NB4 (cell line): Measurements from ENCODE around the gene OR5B12.

ENCODE experiments used
- DNase-seq: peaks from one replicate; pipeline ENCODE4 v3.0.0; 2010; ENCODE audit warnings: low read depth
- H3K4me3 ChIP-seq: one replicate; pipeline ENCODE4 v1.5.1; 2011; ENCODE audit warnings: mild to moderate bottlenecking, low read depth, low read length, moderate library complexity
- MYC ChIP-seq: IDR thresholded peaks from 2 replicates; pipeline ENCODE4 v1.6.1; 2011; ENCODE audit warnings: low read depth, low read length
- POLR2A ChIP-seq: IDR thresholded peaks from 2 replicates; pipeline ENCODE4 v1.6.1; 2011; ENCODE audit warnings: mild to moderate bottlenecking; ENCODE audit not compliant: insufficient read length; ENCODE audit errors: extremely low read depth
- TF ChIP-seq, protein P1 (sequence below): IDR thresholded peaks from one replicate; pipeline ENCODE4 v1.5.1; 2012; ENCODE audit warnings: low read depth, low read length
- TF ChIP-seq, protein P2 (sequence below): IDR thresholded peaks from 2 replicates; pipeline ENCODE4 v1.6.1; 2011; ENCODE audit warnings: low read depth, low read length

Gene OR5B12

DNA sequence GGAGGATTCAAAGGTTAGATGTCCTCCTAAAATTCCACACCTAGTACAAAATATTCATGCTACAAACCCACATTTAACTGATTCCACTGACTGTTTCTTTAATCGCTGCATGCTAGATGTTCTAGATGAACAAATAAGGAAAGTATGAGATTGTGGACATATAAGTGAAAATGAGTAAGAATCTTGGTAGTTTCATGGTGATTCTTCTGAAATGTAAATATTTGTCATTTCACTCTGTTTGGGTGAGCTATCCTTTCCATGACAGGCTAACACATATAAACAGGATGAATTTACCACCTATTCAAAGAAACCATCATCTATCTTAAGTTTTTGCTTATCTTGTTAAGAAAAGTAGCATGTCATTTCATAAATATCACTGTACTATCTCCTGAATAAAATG is 50.2 kb downstream of the OR5B12 start:
- DNase-seq: no peak
- H3K4me3 ChIP-seq: no peak overlapping the region
- TF ChIP-seq POLR2A (no peak), MYC (no peak)
- TF ChIP-seq, protein P1, sequence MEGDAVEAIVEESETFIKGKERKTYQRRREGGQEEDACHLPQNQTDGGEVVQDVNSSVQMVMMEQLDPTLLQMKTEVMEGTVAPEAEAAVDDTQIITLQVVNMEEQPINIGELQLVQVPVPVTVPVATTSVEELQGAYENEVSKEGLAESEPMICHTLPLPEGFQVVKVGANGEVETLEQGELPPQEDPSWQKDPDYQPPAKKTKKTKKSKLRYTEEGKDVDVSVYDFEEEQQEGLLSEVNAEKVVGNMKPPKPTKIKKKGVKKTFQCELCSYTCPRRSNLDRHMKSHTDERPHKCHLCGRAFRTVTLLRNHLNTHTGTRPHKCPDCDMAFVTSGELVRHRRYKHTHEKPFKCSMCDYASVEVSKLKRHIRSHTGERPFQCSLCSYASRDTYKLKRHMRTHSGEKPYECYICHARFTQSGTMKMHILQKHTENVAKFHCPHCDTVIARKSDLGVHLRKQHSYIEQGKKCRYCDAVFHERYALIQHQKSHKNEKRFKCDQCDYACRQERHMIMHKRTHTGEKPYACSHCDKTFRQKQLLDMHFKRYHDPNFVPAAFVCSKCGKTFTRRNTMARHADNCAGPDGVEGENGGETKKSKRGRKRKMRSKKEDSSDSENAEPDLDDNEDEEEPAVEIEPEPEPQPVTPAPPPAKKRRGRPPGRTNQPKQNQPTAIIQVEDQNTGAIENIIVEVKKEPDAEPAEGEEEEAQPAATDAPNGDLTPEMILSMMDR: no peak
- TF ChIP-seq, protein P2, sequence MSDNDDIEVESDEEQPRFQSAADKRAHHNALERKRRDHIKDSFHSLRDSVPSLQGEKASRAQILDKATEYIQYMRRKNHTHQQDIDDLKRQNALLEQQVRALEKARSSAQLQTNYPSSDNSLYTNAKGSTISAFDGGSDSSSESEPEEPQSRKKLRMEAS: no peak

DNA sequence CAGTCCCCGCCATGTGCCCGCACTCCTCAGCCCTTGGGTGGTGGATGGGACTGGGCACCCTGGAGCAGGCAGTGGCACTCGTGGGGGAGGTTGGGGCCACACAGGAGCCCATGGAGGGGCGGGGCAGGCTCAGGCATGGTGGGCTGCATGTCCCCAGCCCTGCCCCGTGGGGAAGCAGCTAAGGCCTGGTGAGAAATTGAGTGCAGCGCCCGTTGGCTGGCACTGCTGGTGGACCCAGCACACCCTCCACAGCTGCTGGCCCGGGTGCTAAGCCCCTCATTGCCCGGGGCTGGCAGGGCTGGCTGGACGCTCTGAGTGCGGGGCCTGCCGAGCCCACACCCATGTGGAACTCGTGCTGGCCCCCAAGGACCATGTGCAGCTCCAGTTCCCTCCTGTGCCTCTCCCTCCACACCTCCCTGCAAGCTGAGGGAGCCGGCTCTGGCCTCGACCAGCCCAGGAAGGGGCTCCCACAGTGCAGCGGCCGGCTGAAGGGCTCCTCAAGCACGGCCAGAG is 51.4 kb downstream of the OR5B12 start:
- no peak for DNase-seq
- no peak overlapping the region for H3K4me3 ChIP-seq
- TF ChIP-seq MYC (no peak), POLR2A (no peak)
- TF ChIP-seq, protein P1: no peak
- TF ChIP-seq, protein P2: no peak
